ENCODE measurements around the gene LARGE1.

The LARGE1 gene

DNA sequence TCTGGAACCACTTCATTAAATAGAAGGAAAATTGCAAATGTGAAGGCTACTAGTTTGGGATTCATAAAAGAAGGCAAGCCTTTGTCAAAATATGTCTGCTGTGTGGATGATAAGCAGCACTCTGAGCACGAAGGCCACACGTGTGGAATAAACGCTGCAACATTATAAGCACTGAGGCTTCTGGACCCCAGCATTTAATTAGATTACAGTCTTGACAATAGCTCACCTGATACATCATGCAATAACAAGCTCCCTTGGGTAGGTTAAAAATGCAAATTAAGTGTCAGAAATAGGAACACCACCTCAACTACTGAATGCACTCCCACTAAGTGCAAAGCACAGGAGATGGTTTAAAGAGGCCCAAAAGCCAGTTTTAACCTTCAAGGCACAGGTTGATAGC is 179.3 kb downstream of the LARGE1 start:
- Mint-ChIP-seq H3K4me1 (no peaks in the 10 kb centered on the region), H3K36me3 (no peaks in the 10 kb centered on the region), H3K27ac (no peak overlapping the region), H3K9me3 (peaks cover 3% of the 10 kb centered on the region), H3K4me3 (no peak overlapping the region)
- no peak for ATAC-seq
- no peak for DNase-seq (ENCODE audit: low spot score in 2 of 2)

DNA sequence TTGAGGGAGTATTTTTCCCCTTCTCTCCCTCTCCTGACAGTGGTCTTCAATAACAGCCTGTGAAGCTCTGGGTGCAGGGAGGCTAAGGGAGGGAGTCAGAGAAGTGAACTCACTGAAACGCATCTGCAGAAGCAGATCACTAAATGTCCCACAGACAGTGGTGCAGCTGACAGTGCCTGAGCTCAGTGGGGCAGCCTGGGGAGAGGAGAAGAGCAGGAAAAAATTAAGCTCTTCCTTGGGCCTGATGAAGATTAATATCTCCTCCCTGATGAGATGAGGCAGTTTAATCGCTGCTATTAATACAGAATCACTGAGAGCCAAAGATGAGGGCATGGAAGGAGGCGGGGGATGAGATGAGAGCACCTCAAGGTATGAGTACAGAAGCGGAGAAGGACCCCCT is 180.8 kb downstream of the LARGE1 start:
- Mint-ChIP-seq H3K9me3 (peaks cover 3% of the 10 kb centered on the region), H3K4me3 (no peak overlapping the region), H3K4me1 (no peaks in the 10 kb centered on the region), H3K27ac (no peak overlapping the region), H3K36me3 (no peaks in the 10 kb centered on the region)
- DNase-seq (ENCODE audit: low spot score in 2 of 2) (no peak), ATAC-seq (no peak)

DNA sequence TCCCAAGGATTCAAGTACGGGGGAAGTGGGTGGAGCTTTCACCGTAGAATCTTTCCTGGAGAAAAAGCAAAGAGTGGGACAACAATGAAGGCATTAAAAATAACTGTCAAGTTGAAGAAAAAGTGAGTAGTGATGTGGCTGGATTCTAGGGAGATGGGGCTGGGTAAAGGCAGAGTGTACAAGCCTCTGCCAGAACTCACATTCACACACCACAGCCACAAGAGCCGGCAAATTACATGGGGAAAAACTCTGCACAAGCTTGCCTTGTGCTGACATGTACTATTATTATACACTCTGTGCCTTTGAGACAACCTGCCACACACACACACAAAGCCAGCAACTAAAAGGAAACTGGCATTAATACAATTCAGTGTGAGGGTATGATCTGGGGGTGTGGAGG is 182.6 kb downstream of the LARGE1 start:
- no peaks in the 10 kb centered on the region for H3K9me3 Mint-ChIP-seq
- H3K4me1 Mint-ChIP-seq = no peaks in the 10 kb centered on the region
- H3K4me3 Mint-ChIP-seq = no peak overlapping the region
- no peak overlapping the region for H3K27ac Mint-ChIP-seq
- no peak for ATAC-seq
- no peak for DNase-seq (ENCODE audit: low spot score in 2 of 2)
- no peaks in the 10 kb centered on the region for H3K36me3 Mint-ChIP-seq

DNA sequence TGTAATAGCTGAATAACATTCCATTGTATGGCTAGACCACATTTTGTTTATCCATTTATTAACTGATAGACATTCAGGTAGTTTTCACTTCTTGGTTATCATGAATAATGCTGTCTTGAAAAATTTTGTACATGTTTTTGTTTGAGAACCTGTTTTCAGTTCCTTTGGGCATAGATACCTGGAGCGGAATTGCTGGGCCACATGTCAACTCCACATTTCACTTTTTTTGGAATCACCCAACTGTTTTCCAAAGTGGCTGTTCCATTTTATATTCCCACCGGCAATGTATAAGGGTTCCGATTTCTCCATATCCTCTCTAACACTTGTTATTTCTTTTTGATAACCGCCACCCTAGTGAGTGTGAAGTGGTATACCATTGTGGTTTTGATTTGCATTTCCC is 184.3 kb downstream of the LARGE1 start:
- H3K9me3 Mint-ChIP-seq = no peaks in the 10 kb centered on the region
- DNase-seq (ENCODE audit: low spot score in 2 of 2) (no peak), ATAC-seq (no peak)
- no peaks in the 10 kb centered on the region for H3K36me3 Mint-ChIP-seq
- H3K4me1 Mint-ChIP-seq = no peaks in the 10 kb centered on the region
- no peak overlapping the region for H3K4me3 Mint-ChIP-seq
- H3K27ac Mint-ChIP-seq = no peak overlapping the region

DNA sequence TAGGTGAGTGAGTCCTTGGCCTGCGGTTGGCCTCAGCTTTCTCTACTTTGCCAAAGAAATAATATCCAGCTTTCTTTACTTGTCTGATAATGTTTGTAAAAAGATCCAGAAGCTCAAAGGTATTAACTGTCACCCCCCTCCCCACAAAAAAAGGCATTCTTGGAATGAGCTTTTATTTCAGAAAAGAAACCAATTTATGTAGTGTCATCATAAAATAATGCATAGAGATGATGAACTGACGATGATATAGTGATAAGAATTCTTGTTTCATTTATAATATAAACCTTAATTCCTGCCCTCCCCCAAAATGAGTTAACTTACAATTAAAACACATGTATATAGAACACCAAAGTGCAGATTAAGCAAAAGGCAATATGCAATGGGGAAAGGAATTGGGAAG is 191.4 kb downstream of the LARGE1 start:
- no peak for ATAC-seq
- no peaks in the 10 kb centered on the region for H3K36me3 Mint-ChIP-seq
- H3K9me3 Mint-ChIP-seq = peaks cover 7% of the 10 kb centered on the region
- no peak overlapping the region for H3K4me3 Mint-ChIP-seq
- H3K4me1 Mint-ChIP-seq = no peaks in the 10 kb centered on the region
- no peak for DNase-seq (ENCODE audit: low spot score in 2 of 2)
- no peak overlapping the region for H3K27ac Mint-ChIP-seq

DNA sequence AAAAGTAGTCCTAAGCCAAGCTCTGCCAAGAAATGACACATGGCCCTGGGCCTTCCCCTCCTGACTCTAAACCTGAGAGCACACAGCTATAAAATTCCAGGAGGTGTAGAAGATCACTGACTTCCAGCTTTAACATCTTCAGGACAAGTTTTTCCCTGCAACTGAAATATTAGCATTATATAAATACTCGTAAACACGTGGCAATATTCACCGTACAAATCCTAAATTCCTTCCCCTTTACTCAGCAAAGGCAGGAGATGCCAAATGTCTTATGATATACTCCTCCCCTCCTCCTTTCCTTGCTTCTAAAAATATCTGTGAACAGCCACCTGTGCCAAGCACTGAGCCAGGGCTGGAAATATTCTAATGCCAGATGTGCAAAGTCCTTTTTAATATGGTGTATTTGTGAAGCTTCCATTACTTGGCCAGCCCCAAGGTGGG is 194.0 kb downstream of the LARGE1 start:
- no peak for DNase-seq (ENCODE audit: low spot score in 2 of 2)
- no peak overlapping the region for H3K4me3 Mint-ChIP-seq
- no peak overlapping the region for H3K27ac Mint-ChIP-seq
- no peaks in the 10 kb centered on the region for H3K36me3 Mint-ChIP-seq
- no peak for ATAC-seq
- H3K4me1 Mint-ChIP-seq = no peaks in the 10 kb centered on the region
- H3K9me3 Mint-ChIP-seq = peaks cover 17% of the 10 kb centered on the region

DNA sequence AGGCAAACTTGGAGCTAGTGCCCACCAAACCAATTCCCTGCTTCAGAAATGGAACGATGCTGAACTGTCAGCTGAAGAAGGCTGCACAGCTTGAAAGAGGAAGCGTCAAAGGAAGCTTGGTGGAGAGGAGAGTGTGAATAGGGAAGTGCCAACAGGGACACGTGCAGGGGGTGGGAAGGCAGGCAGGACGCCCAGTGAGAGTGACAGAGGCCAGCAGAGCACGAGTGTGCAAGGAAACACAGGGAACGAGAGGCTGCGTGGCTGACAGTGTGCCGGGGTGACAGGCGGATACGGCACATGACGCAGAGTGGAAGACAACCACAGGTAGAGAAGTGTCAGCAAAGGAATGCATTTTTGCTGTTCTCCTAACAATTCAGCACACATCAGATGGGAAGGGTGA is 196.4 kb downstream of the LARGE1 start:
- DNase-seq (ENCODE audit: low spot score in 2 of 2) (no peak), ATAC-seq (no peak)
- Mint-ChIP-seq H3K36me3 (no peaks in the 10 kb centered on the region), H3K4me1 (no peaks in the 10 kb centered on the region), H3K9me3 (peaks cover 17% of the 10 kb centered on the region), H3K27ac (no peak overlapping the region), H3K4me3 (no peak overlapping the region)

DNA sequence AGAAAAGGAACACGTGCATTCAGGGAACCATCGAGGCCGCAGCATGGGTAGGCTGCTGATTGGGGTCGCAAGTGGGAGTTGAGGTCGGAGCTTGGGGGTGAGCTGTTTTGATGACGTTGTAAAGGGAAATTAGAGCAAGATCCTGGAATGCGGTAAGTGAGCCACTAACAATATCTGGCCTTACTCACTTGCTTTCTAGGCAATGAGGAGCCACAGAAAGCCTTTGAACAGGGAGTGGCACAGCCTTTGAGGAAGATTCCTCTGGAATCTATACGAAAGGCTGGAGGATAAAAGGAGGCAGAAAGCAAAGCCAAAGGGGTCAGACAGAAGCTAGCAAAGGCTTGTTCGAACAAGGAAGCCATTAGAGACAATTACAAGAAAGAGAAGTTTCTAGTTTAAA is 197.5 kb downstream of the LARGE1 start:
- Mint-ChIP-seq H3K4me1 (no peaks in the 10 kb centered on the region), H3K27ac (no peak overlapping the region), H3K9me3 (peaks cover 17% of the 10 kb centered on the region), H3K4me3 (no peak overlapping the region), H3K36me3 (no peaks in the 10 kb centered on the region)
- ATAC-seq = no peak
- DNase-seq (ENCODE audit: low spot score in 2 of 2) = no peak

DNA sequence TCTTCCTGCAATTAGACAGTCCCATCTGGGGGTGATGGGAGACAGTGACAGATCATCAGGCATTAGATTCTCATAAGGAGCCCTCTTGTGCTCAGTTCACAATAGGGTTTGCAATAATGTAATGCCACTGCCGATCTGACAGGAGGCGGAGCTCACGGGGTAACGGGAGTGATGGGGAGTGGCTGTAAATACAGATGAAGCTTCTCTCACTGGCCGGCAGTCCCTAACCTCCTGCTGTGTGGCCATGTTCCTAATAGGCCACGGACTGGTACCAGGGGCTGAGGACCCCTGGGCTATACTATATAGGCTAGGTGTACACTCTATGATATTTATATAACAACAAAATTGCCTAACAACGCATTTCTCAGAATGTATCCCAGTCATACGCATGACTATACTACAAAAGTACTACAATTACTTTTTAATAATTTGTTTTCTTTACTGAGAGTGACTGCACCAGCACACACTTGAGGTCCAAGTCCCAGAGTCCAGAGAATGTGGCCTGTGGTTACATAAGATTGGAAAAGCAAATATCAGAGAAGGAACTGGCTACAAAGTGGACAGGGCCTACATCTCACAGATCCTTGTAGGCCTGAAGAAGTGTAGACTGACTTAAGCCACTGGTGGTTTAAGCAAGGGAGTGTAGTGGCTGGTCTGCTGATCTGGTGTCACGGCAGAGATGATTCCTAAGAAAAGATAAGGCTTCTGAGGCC is 200.0 kb downstream of the LARGE1 start:
- Mint-ChIP-seq H3K9me3 (peaks cover 21% of the 10 kb centered on the region), H3K27ac (no peak overlapping the region), H3K4me3 (no peak overlapping the region), H3K36me3 (no peaks in the 10 kb centered on the region), H3K4me1 (no peaks in the 10 kb centered on the region)
- ATAC-seq = no peak
- DNase-seq (ENCODE audit: low spot score in 2 of 2) = no peak

DNA sequence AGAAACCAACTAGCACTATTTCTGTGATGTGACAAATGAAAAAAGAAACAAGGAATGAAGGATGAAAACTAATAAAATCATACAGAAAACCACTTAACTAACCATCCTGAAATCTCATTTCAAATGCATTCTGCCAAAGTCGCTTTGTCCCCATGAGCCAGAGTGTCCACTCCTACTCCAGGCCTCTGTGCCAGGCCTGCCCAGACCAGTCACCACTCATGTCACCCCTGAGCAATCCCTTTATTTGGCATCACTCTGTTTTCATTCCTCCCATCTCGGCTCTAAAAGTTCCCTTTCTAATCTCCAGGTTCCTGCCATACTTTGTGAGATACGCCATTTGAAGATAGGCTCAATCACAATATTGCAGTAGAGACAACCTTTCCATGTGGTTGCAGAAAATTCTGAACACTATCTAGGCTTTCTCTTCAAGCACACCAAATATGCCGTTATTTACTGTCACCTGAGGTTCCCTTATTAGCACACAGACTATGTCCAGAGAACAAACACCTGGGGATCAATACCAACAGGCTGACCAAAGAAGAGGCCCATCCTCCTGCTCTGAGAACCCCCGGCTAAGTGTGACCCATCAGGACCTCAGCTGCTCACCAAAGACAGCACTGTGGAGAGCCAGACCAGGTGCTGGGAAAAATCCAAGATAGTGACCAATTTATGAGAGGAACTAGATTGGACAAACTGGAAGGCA is 202.4 kb downstream of the LARGE1 start:
- Mint-ChIP-seq H3K4me3 (no peak overlapping the region), H3K36me3 (no peaks in the 10 kb centered on the region)
- no peak for ATAC-seq

DNA sequence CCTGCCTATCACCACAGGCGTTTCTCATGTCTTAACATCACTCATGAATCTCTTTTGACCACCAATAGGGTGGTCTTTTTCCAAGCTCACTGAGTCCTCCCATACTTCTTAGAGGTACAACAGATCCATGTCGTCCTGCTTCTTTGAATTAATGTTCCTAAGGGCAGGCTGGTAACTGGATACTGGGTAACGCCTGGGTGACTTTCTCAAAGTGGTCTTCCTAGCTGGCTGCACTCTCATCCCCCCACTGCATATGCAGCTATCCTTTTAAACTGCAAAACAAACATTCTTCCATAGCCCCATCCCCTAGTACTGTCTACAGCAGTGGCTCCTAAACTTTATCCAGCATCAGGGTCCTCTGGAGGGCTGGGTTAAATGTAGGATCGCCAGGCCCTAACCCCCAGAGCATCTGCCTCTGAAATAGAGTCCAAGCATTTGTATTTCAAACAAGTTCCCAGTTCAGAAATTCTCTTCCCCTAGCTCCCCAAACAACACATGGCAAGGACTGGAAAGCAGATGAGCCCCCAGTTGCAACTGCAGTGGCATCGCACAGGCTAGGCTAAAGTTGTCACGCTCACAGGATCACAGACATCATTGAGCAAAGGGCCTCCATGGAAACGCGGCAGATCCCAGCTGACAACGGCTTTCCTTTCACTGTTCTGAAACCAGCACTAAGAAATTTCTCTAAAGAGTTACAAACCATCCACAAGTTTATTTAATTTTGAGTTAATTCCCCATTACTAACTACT is 204.9 kb downstream of the LARGE1 start:
- DNase-seq (ENCODE audit: low spot score in 2 of 2) (no peak), ATAC-seq (no peak)
- no peaks in the 10 kb centered on the region for H3K36me3 Mint-ChIP-seq
- H3K9me3 Mint-ChIP-seq = peaks cover 13% of the 10 kb centered on the region
- no peak overlapping the region for H3K4me3 Mint-ChIP-seq
- H3K27ac Mint-ChIP-seq = no peak overlapping the region
- H3K4me1 Mint-ChIP-seq = no peaks in the 10 kb centered on the region

More for the DNA sequence above, 202.4 kb downstream of the LARGE1 start:
- no peaks in the 10 kb centered on the region for H3K4me1 Mint-ChIP-seq
- H3K27ac Mint-ChIP-seq = no peak overlapping the region
- DNase-seq (ENCODE audit: low spot score in 2 of 2) = no peak
- peaks cover 16% of the 10 kb centered on the region for H3K9me3 Mint-ChIP-seq

DNA sequence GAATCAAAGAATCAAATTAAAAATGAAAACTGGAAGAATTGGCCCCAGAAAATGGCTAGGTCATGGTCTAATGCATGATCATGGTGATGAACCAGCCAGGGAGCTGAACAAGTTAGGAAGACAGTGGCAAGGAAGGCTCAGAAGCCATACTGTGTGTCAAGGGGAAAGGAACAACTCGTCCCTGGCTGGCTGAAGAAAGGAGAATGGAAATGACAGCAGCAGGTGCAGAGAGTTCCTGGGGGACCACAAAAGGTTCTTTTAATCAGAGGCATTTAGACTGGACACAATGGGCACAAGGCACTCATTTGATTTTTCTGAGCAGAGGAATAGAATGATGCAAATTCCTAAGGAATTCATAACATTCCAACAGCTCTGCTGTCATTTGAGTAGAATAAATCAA is 209.9 kb downstream of the LARGE1 start:
- no peak for ATAC-seq
- no peak overlapping the region for H3K4me3 Mint-ChIP-seq
- H3K9me3 Mint-ChIP-seq = peaks cover 11% of the 10 kb centered on the region
- no peaks in the 10 kb centered on the region for H3K4me1 Mint-ChIP-seq
- no peak overlapping the region for H3K27ac Mint-ChIP-seq
- DNase-seq (ENCODE audit: low spot score in 2 of 2) = no peak
- H3K36me3 Mint-ChIP-seq = no peaks in the 10 kb centered on the region

DNA sequence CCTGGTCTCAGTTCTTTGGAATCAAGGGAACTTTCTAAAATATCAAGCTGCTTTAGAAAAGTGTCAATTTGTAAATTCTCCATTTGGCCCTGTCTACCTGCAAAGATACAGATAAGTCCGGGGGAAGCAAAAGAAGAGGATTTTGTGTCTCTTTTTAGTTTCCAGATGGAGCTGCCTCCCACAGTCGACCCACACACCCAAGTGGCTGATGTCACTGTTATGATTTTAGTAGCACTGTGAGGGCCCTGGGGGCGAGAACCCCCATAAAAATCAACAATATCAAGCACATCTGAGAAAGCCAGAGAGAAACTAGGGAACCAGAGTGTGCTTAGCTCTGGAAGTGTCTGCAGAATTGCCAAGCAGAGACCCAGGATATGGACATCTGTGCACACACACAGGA is 212.7 kb downstream of the LARGE1 start:
- Mint-ChIP-seq H3K9me3 (peaks cover 11% of the 10 kb centered on the region), H3K4me1 (no peaks in the 10 kb centered on the region), H3K36me3 (no peaks in the 10 kb centered on the region), H3K27ac (no peak overlapping the region), H3K4me3 (no peak overlapping the region)
- ATAC-seq = no peak
- no peak for DNase-seq (ENCODE audit: low spot score in 2 of 2)

DNA sequence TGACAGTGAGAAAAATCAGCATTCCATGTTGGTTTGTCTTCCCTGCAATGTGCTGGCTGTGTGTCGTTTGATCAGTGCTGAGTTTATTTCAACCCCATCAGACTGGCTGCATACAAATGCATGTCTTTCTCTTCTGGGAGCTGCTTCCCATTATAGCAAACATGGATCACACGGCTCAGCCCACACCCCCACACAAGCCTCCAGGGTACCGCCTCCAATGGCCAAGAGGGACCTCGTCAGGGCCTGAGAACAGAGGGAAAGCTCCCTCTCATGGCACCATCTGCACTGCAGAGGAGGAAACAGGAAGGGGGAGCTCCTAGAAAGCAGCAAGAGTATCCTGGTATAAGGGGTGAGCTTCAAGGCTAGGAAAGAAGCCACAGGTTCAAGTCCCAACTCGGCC is 214.2 kb downstream of the LARGE1 start:
- no peak overlapping the region for H3K4me3 Mint-ChIP-seq
- no peak for ATAC-seq
- peaks cover 10% of the 10 kb centered on the region for H3K9me3 Mint-ChIP-seq
- H3K4me1 Mint-ChIP-seq = no peaks in the 10 kb centered on the region
- no peak for DNase-seq (ENCODE audit: low spot score in 2 of 2)
- H3K27ac Mint-ChIP-seq = no peak overlapping the region
- H3K36me3 Mint-ChIP-seq = no peaks in the 10 kb centered on the region

DNA sequence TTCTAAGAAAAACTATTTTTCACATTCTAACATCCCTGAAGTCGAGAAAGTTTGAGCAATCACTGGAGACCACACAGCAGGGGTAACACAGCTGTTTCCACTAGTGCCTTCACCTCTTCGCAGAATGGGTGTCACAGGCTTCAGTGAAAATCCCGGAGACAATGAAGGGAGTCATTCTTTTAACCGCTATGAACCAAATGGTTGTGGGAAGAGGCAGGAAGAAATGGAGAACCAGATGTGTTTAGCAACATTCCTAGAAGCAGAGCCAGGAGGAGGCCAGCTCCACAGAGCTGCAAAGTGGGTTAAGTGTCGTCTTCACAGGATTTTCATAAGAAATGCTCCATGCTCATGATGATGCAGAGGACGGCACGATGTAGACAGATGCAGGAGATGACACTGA is 221.1 kb downstream of the LARGE1 start:
- Mint-ChIP-seq H3K27ac (no peak overlapping the region), H3K9me3 (peaks cover 8% of the 10 kb centered on the region), H3K36me3 (no peaks in the 10 kb centered on the region), H3K4me3 (no peak overlapping the region), H3K4me1 (no peaks in the 10 kb centered on the region)
- ATAC-seq = no peak
- no peak for DNase-seq (ENCODE audit: low spot score in 2 of 2)

DNA sequence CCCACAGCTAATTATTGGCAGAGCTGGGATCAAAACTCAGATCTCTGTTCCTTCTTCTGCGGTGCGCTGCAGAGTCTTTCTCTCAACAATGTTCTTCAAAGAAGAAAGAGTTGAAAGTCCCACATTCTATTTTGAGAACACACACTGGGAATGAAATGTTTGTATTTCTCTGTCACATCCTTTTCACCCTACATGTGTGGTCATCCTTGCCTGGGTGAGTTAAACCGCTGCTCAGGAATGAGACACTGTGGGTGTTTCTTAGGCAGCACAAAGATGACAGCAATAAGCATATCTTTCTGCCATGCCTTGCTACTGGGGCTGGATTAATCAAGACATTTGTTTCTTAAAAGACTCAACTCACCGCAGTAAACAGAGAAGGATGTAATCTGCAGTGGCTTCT is 222.6 kb downstream of the LARGE1 start:
- no peak overlapping the region for H3K4me3 Mint-ChIP-seq
- no peaks in the 10 kb centered on the region for H3K4me1 Mint-ChIP-seq
- no peak overlapping the region for H3K27ac Mint-ChIP-seq
- peaks cover 5% of the 10 kb centered on the region for H3K9me3 Mint-ChIP-seq
- DNase-seq (ENCODE audit: low spot score in 2 of 2) (no peak), ATAC-seq (no peak)
- no peaks in the 10 kb centered on the region for H3K36me3 Mint-ChIP-seq
